Cortex of kidney (tissue), 1 donor: ENCODE results near the gene ITPK1.

ENCODE experiments used
- DNase-seq: peaks from one replicate; lab custom pipeline; 2025; lab: John Stamatoyannopoulos, UW

ITPK1 gene

GRCh38 chr14:92937051-92937937 lies 178.4 kb downstream of the ITPK1 start:
- no peak for DNase-seq

GRCh38 chr14:92936085-92936484 lies 179.6 kb downstream of the ITPK1 start:
- no peak for DNase-seq

- no peak for DNase-seq
Observed at GRCh38 chr14:92935446-92935845, 180.3 kb downstream of the ITPK1 start.

- DNase-seq: no peak
Observed at GRCh38 chr14:92934196-92935085, 181.3 kb downstream of the ITPK1 start.

- DNase-seq: no peak
Observed at GRCh38 chr14:92933481-92933880, 182.2 kb downstream of the ITPK1 start.

- DNase-seq: no peak
Observed at GRCh38 chr14:92932448-92933395, 183.0 kb downstream of the ITPK1 start.

- no peak for DNase-seq
Observed at GRCh38 chr14:92931681-92932447, 183.9 kb downstream of the ITPK1 start.

- DNase-seq: no peak
Observed at GRCh38 chr14:92930737-92931602, 184.8 kb downstream of the ITPK1 start.

- DNase-seq: no peak
Observed at GRCh38 chr14:92929689-92930608, 185.8 kb downstream of the ITPK1 start.

GRCh38 chr14:92928961-92929688 lies 186.6 kb downstream of the ITPK1 start:
- no peak for DNase-seq

- DNase-seq: no peak
Observed at GRCh38 chr14:92928258-92928629, 187.5 kb downstream of the ITPK1 start.

- no peak for DNase-seq
Observed at GRCh38 chr14:92927349-92928257, 188.1 kb downstream of the ITPK1 start.

- no peak for DNase-seq
Observed at GRCh38 chr14:92926931-92927330, 188.8 kb downstream of the ITPK1 start.

- no peak for DNase-seq
Observed at GRCh38 chr14:92926180-92926845, 189.4 kb downstream of the ITPK1 start.

- no peak for DNase-seq
Observed at GRCh38 chr14:92925446-92925845, 190.3 kb downstream of the ITPK1 start.

GRCh38 chr14:92924247-92924646 lies 191.5 kb downstream of the ITPK1 start:
- DNase-seq: no peak

- DNase-seq: no peak
Observed at GRCh38 chr14:92923744-92924103, 192.0 kb downstream of the ITPK1 start.
